Keratinocyte (primary cell): ENCODE data around the gene RBM22.

Source experiments
- EZH2 ChIP-seq: IDR thresholded peaks from one replicate; pipeline ENCODE4 v1.6.1; 2012; ENCODE audit warnings: inconsistent platforms, mild to moderate bottlenecking, low read length, moderate library complexity
- TF ChIP-seq, protein P1 (sequence below), 3 experiments: IDR thresholded peaks in 1 of 3; conservative IDR thresholded peaks in 1 of 3; optimal IDR thresholded peaks in 1 of 3; 2 replicates in 2 of 3; 3 replicates in 1 of 3; pipeline versions ENCODE3 to v1.5.1; 2011; ENCODE audit warnings: low read length in 3 of 3, mild to moderate bottlenecking in 3 of 3, moderate library complexity in 2 of 3, control low read depth in 1 of 3, inconsistent platforms in 1 of 3; ENCODE audit not compliant: insufficient read depth in 2 of 3; ENCODE audit errors: extremely low read depth in 1 of 3

- TF ChIP-seq, protein P1, sequence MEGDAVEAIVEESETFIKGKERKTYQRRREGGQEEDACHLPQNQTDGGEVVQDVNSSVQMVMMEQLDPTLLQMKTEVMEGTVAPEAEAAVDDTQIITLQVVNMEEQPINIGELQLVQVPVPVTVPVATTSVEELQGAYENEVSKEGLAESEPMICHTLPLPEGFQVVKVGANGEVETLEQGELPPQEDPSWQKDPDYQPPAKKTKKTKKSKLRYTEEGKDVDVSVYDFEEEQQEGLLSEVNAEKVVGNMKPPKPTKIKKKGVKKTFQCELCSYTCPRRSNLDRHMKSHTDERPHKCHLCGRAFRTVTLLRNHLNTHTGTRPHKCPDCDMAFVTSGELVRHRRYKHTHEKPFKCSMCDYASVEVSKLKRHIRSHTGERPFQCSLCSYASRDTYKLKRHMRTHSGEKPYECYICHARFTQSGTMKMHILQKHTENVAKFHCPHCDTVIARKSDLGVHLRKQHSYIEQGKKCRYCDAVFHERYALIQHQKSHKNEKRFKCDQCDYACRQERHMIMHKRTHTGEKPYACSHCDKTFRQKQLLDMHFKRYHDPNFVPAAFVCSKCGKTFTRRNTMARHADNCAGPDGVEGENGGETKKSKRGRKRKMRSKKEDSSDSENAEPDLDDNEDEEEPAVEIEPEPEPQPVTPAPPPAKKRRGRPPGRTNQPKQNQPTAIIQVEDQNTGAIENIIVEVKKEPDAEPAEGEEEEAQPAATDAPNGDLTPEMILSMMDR (optimal IDR thresholded peaks at IDR 0.05 in 1 of 3, IDR thresholded peaks at IDR 0.05 in 1 of 3, conservative IDR thresholded peaks at IDR 0.05 in 1 of 3; ENCODE audit: extremely low read depth in 1 of 3, insufficient read depth in 2 of 3, low read length in 3 of 3): no peak
- TF ChIP-seq EZH2: no peak
These were observed 23.0 kb upstream of the RBM22 start for GRCh38 chr5:150723845-150724244.
